HG02852 (cell line): ENCODE measurements around the gene DGLUCY.
"Not testable (repeated sequence)": the region's sequence is repeated elsewhere in the genome, so short reads cannot be mapped to it uniquely, and the experiment has no call there.

Experiments used
- ATAC-seq: cut with Tn5 transposase; IDR thresholded peaks from one replicate; pipeline ENCODE4 v1.9.1; 2021; ENCODE audit warnings: mild to moderate bottlenecking, moderate library complexity; ENCODE audit not compliant: unreplicated experiment

DGLUCY gene, protein sequence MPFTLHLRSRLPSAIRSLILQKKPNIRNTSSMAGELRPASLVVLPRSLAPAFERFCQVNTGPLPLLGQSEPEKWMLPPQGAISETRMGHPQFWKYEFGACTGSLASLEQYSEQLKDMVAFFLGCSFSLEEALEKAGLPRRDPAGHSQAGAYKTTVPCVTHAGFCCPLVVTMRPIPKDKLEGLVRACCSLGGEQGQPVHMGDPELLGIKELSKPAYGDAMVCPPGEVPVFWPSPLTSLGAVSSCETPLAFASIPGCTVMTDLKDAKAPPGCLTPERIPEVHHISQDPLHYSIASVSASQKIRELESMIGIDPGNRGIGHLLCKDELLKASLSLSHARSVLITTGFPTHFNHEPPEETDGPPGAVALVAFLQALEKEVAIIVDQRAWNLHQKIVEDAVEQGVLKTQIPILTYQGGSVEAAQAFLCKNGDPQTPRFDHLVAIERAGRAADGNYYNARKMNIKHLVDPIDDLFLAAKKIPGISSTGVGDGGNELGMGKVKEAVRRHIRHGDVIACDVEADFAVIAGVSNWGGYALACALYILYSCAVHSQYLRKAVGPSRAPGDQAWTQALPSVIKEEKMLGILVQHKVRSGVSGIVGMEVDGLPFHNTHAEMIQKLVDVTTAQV

DNA sequence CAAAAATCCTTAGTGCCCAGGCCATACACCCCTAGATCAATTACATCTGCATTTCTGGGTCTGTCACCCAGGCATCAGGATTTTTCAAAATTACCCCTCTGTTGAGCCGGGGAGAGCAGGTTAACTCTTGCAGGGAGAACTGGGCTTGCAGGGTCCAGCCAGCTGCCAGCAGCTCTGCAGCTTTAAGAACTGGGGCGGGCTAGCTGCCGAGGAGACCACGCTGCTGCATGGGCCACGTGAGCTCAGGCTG, at the start of gene DGLUCY:
Gene DGLUCY (plus strand): TSS at position 245 of the 250 bp plus-strand sequence. CDS start 46,222 bp downstream, outside the sequence.
- ATAC-seq = peak; percentile 61

DNA sequence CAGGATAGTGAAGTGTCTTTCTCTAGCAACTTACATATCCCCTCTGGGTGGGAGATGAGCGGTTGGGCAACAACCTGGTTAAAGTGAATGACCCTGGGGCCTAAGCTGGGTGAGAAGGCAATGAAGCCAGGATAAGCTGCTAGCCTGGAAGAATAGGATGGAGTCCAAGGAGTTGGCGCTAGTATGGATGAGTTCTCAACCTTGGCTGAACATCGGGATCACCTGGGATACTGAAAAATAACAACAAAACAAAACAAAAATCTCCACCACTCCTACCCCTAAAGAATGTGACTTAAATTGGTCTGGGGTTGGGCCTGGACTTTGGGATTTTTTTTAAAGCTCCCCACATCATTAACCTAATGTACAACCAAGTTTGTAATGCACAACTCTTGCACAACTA, 48.6 kb upstream of the DGLUCY start:
- no peak for ATAC-seq

DNA sequence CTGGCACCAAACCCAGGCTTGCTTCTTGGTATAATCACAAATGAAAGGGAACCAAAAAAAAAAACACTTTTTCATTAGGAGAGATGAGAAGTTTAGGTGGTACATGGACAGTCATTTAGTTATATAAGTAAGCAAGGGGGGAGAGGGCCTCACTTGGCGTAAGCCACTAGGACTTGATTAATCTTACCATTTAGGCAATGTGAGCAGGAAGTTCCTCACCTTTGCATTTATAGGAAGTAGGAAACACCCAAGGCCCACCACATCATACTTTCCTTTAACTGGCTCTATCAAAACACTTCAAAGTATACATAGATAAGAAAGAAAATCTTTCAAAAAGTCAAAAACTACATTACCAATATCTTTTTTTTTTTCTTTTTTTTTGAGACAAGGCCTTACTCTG, 46.7 kb upstream of the DGLUCY start:
- ATAC-seq = no peak

DNA sequence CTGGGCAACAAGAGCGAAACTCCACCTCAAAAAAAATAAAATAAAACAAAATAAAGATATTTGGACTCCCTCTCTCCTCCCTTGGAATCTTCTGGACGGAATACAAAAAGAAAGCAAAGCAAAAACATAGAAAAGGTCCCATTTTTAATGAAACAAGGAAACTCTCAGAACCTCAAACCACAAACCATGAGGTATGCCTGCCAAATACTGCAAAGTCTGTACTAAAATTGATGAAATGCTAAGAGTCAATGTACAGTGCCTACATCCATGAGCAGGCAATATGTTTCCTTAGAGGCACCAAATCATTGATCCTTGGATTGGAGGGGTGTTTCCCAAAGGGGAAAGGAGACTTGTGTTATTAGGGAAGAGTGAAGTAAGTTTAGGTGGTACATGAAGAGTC, 45.2 kb upstream of the DGLUCY start:
- no peak for ATAC-seq

DNA sequence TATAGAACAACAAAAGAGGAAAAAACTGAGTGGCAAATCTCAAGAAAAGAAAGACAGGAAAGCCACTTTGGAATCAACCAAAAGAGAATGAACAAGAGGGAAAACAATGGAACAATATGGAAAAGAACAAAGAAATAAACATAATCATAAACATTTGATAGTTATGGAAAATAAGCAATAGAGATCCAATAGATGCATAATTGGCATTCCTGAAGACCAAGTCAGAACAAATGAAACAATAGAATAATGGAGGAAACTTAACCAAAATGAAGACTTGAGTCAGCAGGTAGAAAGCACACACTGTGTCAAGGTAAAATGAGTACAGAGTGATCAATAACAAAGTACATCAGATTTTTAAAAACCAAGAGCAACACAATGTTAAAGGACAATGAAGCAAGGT, 43.3 kb upstream of the DGLUCY start:
- ATAC-seq = no peak

DNA sequence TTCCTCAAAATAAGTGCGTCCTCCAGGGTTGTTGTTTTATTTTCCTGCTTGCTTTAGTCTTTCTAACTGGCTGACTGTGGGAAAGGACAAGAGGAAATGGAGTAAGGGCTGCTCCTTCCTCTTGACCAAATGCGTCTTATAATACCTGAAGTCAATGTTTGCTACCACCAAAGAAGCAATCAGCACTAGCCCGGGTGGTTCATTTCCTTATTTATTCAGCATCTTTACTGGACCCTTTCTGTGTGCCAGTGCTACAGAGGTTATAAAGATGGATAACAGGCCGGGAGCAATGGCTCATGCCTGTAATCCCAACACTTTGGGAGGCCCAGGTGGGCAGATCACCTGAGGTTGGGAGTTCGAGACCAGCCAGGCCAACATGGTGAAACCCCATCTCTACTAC, 38.3 kb upstream of the DGLUCY start:
- no peak for ATAC-seq

DNA sequence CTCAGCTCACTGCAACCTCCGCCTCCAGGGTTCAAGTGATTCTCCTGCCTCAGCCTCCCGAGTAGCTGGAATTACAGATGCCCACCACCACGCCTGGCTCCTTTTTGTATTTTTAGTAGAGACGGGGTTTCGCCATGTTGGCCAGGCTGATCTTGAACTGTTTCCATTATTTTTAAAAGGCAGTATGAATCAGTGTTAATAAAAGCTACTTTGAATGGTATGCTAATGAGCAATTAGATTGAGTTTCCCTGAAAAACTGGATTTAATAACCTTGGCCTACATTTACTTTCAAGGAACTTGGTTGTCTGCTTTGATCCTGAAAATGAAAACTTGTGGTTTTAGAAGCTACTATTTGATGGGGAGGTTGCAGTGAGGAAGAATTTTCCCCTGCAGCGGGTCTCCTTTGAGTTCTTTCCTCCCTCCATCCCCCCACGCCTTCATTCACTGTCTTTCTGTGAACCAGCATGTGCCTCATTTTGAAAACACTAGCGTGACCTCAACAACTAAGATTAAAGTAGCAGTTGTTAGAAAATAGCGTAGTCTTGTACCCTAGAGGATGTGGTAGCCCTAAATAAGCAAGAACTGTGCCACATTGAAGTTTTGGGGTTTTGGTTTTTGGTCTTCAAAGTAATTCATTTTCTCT, 35.7 kb upstream of the DGLUCY start:
- ATAC-seq = peak; percentile 78

DNA sequence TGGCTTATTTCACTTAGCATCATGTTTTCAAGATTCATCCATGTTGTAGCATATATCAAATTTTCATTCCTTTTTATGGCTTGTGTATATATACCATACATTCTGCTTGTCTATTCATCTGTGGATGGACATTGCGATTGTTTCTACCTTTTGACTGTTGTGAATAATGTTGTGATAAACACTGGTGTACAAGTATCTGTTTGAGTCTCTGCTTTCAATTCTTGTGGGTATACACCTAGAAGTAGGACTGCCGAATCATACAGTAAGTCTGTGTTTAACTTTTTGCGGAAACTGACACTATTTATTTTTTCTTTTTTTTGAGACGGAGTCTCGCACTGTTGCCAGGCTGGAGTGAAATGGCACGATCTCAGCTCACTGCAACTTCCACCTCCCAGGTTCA, 33.8 kb upstream of the DGLUCY start:
- ATAC-seq = no peak

DNA sequence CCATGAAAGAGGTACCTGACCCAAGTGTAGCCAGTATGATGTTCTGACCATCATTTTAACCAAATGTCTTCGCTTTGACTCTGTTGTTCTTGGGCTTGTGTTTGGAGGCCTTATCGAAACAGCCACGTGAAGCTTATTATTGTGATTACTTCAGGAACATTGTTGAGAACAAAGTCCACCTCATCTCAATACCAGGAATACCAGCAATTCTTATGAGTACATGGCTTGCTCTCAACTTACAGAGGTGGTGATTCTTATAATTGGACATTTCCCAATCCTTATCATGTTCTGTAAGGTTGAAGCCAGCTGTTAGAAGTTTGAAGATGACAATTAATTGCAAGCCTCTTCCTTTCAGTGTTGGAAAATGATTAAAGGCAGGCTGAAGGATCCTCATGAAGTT, 31.6 kb upstream of the DGLUCY start:
- no peak for ATAC-seq

DNA sequence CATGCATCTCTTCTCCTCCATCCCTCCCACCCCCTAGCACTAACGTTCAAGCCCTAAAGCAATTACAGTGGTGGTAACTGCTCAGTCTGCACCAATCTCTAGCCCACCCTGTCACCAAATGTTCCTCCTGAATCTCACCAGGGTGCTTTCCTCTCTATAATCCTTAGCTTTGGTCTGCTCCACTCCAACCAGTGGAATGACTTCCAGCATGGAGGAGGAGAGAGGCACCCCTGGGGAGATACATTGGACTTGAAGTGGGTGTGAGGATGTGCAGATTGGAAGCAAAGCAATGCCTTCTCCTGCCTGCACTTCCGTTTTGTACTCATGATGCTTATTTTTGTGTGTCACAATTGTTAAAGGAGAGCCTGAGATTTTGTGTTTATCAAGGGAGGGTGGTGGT, 29.4 kb upstream of the DGLUCY start:
- ATAC-seq = no peak

DNA sequence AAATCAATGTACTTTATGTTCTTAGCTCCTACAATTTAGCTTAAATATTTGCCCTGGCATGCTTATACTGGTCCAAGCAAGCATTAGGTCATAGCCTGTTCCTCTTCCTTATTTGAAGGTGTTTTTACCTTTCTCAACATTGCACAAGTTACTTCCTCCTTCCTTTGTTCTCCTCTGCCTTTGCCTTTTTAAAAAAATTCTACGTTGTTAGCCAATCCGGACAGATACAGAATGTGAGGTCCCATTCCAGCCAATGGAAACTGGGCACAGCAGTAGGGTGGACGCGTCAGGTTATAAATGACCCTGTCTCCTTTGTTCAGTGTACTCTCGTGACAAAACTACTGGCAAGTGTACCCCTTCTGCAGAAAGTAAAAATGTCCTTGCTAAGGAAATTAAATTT, 26.4 kb upstream of the DGLUCY start:
- ATAC-seq = not testable (repeated sequence)

DNA sequence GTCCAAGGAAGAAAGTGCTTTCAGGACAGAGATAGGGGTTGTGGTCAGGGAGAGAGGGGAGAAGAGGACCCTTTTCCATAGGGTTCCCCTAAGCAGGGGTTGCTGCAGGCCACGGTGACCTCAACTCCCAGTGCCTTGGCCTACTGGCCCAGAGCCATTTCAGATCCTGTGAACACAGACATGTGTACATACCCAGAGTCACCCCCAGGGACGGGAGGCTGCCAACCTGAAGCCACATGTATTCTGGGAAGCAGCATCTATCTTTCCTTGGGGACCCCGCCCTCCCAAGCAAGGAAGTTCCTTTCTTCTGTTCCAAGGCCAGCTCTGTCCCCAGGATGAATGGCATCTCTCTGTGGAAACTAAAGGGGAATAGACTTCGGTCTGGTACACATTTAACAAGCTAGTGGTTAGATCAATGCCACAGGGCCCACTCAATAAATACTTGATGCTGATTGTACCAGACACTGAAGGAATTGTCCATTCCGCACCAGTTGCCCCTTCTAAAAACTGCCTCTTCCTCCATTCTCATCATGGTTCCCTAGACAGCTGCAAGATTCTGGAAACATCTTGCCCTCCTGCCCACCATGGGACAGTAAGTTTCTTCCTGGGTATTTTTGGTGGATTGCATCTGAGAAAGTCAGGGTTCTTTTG, 25.2 kb upstream of the DGLUCY start:
- ATAC-seq = no peak

DNA sequence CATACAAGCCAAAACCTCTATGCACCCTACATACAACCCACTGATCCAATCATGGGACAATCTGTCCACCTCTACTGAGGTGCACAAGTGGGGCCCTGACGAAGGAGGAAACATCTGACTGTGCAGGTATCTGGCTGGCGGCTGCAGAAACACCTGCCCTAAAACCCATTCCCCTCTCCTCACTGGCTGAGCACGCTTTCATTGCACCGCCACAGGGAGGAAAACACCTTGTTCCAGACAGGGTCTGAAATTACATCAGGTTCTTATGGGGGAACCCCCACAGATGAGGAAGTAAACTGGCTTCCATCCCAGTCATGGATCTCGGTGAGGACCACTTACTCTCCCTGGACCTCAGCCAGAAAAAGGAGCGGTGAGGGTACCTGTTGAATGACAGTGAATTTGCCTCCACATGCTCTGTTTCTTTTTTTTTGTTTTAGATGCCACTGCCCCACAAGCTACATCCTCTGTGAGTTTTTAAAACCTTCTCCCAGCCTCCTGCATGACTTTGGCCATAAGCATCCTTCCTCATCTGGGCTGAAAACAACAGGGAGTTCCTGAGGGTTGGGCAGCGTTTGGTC, 23.8 kb upstream of the DGLUCY start:
- ATAC-seq = no peak

DNA sequence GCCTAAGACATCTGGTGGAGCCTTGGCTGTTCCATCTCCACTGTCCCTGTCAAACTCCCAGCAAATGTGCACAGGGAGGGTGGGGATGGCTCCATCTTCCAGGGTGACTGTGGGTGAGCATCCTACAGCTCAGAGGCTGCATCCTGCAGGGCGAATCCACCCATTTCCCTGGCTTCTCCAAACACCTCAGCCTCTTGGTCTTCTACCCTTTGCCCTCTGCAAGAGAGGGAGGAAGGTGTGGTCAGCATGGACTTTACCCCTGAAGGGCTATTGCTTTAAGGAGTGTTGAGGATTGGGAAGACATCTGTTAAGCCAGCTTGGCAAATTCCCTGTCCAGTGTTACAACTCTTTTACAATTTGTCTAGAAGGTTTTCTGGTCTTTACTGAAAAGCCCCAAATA, 23.1 kb upstream of the DGLUCY start:
- no peak for ATAC-seq

DNA sequence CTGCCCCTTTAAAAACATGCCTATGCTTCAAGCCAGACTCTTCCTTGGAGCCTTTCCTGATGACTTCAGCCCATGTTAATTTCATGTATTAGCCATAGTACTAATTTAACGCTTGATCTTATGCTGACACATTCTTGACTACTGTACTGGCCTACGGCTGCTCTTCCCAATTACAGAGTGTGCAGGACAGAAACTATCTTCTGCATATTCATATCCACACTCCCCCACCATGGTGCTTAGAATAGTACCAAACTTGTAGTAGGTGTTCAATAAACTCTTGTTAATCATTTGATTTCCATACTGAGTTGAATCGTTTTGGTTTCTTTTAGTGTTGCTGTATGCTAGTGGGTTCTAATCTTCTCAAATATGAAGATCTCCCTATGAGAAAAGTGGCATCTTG, 21.8 kb upstream of the DGLUCY start:
- no peak for ATAC-seq

DNA sequence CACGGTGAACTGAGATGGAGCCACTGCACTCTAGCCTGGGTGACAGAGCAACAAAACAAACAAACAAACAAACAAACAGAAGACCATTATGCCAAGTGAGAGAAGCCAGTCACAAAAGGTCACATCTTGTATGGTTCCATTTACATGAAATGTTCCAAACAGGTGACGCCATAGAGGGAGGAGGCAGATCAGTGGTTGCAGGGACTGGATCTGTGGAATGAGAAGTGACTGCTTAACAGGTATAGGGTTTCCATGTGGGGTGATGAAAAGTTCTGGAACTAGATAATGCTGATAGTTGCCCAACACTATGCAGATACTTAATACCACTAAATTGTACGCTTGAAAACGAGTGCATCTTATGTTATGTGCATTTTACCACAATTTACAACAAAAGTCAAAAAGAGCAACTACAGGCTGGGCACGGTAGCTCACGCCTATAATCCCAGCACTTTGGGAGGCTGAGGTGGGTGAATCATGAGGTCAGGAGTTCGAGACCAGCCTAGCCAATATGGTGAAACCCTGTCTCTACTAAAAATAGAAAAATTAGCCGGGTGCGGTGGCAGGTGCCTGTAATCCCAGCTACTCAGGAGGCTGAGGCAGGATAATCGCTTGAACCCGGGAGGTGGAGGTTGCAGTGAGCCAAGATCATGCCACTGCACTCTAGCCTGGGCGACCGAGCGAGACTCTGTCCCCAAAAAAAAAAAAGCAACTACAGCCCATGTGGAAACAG, 20.0 kb upstream of the DGLUCY start:
- not testable (repeated sequence) for ATAC-seq

DNA sequence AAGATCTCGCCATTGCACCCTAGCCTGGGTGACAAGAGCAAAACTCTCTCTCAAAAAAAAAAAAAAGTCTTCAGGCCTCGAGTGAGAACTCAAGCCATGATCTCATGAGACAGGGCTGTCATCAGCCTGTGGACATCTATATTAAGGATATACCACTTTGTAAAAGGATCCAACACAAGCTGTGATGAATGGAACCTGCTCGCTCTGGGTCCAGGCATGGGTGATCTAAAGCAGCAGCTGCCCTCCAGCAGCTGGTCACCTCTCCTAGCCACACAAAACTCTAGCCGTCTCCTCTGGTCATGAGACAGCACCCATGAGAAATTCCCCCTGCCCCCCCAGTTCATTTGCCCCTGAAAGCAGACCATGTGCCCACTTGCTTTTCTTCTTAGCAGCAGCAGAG, 19.1 kb upstream of the DGLUCY start:
- ATAC-seq = no peak

DNA sequence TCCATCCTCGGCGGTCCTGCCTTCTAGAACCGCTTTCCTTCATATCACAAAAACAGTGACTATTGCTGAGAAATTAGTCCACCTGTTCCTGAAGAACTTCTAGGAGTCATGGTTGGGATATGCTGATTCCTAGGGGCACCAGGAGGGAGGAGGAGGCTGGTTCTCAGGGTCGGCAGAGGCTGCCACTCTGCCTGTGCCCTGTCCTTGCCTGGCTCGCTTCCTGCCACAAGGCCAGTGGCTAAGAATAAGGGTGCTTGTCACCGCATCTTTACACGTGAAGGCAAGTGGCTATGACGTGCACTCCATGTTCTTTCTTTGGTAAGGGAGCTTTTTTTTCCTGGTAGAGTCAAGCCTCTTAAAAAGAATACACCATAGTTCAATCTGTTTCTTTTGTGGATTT, 18.7 kb upstream of the DGLUCY start:
- no peak for ATAC-seq

DNA sequence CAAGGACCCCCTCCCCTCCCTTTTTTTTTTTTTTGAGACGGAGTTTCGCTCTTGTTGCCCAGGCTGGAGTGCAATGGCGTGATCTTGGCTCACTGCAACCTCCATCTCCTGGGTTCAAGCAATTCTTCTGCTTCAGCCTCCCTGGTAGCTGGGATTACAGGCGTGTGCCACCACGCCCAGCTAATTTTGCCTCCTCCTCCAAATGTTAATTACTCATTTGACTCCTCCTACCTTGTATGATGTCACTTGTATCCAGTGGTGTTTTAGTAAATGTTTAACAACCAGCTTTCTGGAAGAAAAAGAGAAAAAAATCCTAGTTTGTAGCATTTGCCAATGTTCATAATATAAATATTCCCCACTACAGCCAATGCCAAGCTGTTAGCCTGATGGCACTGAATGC, 16.2 kb upstream of the DGLUCY start:
- ATAC-seq = not testable (repeated sequence)

DNA sequence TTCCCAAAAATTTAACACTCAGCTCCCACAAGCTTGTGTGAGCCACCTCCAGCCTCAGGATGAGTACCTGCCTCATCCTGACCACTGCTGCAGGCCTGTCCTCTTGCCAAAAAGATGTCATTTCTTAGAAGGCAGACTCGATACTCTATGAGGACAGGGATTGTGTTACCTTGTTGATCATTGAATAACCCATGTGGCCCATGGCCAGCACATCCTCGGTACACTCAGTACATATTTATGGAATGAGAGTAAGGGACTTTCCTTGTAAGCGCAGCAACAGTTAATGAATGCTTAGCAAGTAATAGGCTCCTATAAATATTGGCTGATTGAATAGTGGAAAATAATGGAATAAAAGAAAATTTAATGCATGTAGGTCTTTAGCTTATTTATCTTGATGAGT, 15.3 kb upstream of the DGLUCY start:
- ATAC-seq = no peak

DNA sequence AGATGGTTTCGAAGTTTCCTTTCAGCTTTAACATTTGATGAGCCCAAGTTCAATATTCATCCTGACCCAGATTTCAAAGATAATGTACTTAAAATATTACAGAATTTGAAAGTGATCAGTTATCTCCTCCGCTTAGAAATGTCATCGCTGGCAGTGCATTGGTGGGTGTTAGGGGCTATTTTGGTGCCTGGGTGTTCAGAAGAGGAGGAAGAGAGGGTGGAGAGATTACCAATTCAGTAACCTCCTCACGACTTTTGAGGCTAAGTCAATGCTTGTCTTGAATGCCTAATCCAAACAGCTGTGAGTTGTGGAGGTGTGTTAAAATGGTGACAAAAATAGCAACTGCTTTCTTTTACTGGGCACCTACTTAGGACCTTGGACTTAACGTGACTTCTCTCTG, 13.8 kb upstream of the DGLUCY start:
- ATAC-seq = no peak
